Measurements from ENCODE around the gene PERM1. TPM values are rescaled to one million over a fixed set of nuclear protein-coding genes. Genes with fewer than 3 reads are reported as not detected.
"Not testable (repeated sequence)": the region's sequence is repeated elsewhere in the genome, so short reads cannot be mapped to it uniquely, and the experiment has no call there.

The PERM1 gene
- total RNA-seq, 1 experiment from 2014 or later = 0.11 TPM

GRCh38 chr1:983798-984475 is 2.0 kb upstream of the PERM1 start:
- H3K27ac ChIP-seq = no peak overlapping the region
- H3K9me3 ChIP-seq (replicated peaks) = no peaks in the 10 kb centered on the region
- H3K36me3 ChIP-seq = no peaks in the 10 kb centered on the region
- DNase-seq (ENCODE audit: low read depth in 1 of 2, low spot score in 2 of 2) = no peak
- H3K27me3 ChIP-seq (replicated peaks) = peaks cover 23% of the 10 kb centered on the region
- no peak overlapping the region for H3K4me3 ChIP-seq
- peaks cover 7% of the 10 kb centered on the region for H3K4me1 ChIP-seq (replicated peaks)

GRCh38 chr1:982765-983436 is 1.0 kb upstream of the PERM1 start:
- no peaks in the 10 kb centered on the region; the same call in 1 of the 2 replicates for H3K9me3 ChIP-seq (replicated peaks)
- peaks cover 7% of the 10 kb centered on the region for H3K4me1 ChIP-seq (replicated peaks)
- peaks cover 23% of the 10 kb centered on the region for H3K27me3 ChIP-seq (replicated peaks)
- no peak overlapping the region for H3K27ac ChIP-seq
- DNase-seq (ENCODE audit: low read depth in 1 of 2, low spot score in 2 of 2) = no peak
- H3K4me3 ChIP-seq = no peak overlapping the region
- no peaks in the 10 kb centered on the region for H3K36me3 ChIP-seq

- H3K27me3 ChIP-seq (replicated peaks) = peaks cover 23% of the 10 kb centered on the region
- H3K36me3 ChIP-seq = no peaks in the 10 kb centered on the region
- no peak overlapping the region for H3K27ac ChIP-seq
- no peak overlapping the region for H3K4me3 ChIP-seq
- H3K4me1 ChIP-seq (replicated peaks) = peaks cover 7% of the 10 kb centered on the region
- DNase-seq (ENCODE audit: low read depth in 1 of 2, low spot score in 2 of 2) = no peak
- H3K9me3 ChIP-seq (replicated peaks) = no peaks in the 10 kb centered on the region; the same call in 1 of the 2 replicates
Observed at GRCh38 chr1:981491-981954, 370 bp downstream of the PERM1 start.

- no peak for DNase-seq (ENCODE audit: low read depth in 1 of 2, low spot score in 2 of 2)
- Histone ChIP-seq H3K4me1 (replicated peaks) (peaks cover 13% of the 10 kb centered on the region), H3K4me3 (no peak overlapping the region), H3K27me3 (replicated peaks) (peaks cover 23% of the 10 kb centered on the region), H3K9me3 (replicated peaks) (no peaks in the 10 kb centered on the region; the same call in 1 of the 2 replicates), H3K36me3 (no peaks in the 10 kb centered on the region), H3K27ac (no peak overlapping the region)
Observed at GRCh38 chr1:980602-981395, 1.1 kb downstream of the PERM1 start.

GRCh38 chr1:980137-980571 is 1.7 kb downstream of the PERM1 start:
- Histone ChIP-seq H3K4me3 (no peak overlapping the region), H3K4me1 (replicated peaks) (peaks cover 17% of the 10 kb centered on the region), H3K9me3 (replicated peaks) (no peaks in the 10 kb centered on the region; the same call in 1 of the 2 replicates), H3K36me3 (no peaks in the 10 kb centered on the region), H3K27me3 (replicated peaks) (peaks cover 23% of the 10 kb centered on the region), H3K27ac (no peak overlapping the region)
- no peak for DNase-seq (ENCODE audit: low read depth in 1 of 2, low spot score in 2 of 2)

GRCh38 chr1:979744-980072 is 2.2 kb downstream of the PERM1 start:
- no peaks in the 10 kb centered on the region for H3K36me3 ChIP-seq
- H3K4me1 ChIP-seq (replicated peaks) = peaks cover 17% of the 10 kb centered on the region
- no peak overlapping the region for H3K27ac ChIP-seq
- peaks cover 21% of the 10 kb centered on the region for H3K27me3 ChIP-seq (replicated peaks)
- H3K9me3 ChIP-seq (replicated peaks) = no peaks in the 10 kb centered on the region; the same call in 1 of the 2 replicates
- no peak overlapping the region for H3K4me3 ChIP-seq
- no peak for DNase-seq (ENCODE audit: low read depth in 1 of 2, low spot score in 2 of 2)

- H3K27ac ChIP-seq = no peak overlapping the region
- peaks cover 17% of the 10 kb centered on the region for H3K4me1 ChIP-seq (replicated peaks)
- no peaks in the 10 kb centered on the region for H3K36me3 ChIP-seq
- H3K27me3 ChIP-seq (replicated peaks) = peaks cover 19% of the 10 kb centered on the region
- no peaks in the 10 kb centered on the region; the same call in 1 of the 2 replicates for H3K9me3 ChIP-seq (replicated peaks)
- no peak for DNase-seq (ENCODE audit: low read depth in 1 of 2, low spot score in 2 of 2)
- H3K4me3 ChIP-seq = no peak overlapping the region
Observed at GRCh38 chr1:978835-979743, 2.8 kb downstream of the PERM1 start.

GRCh38 chr1:978069-978834 is 3.6 kb downstream of the PERM1 start:
- peaks cover 12% of the 10 kb centered on the region for H3K27me3 ChIP-seq (replicated peaks)
- H3K4me3 ChIP-seq = no peak overlapping the region
- no peak overlapping the region for H3K27ac ChIP-seq
- no peaks in the 10 kb centered on the region for H3K36me3 ChIP-seq
- no peaks in the 10 kb centered on the region; the same call in 1 of the 2 replicates for H3K9me3 ChIP-seq (replicated peaks)
- H3K4me1 ChIP-seq (replicated peaks) = peaks cover 13% of the 10 kb centered on the region
- DNase-seq (ENCODE audit: low read depth in 1 of 2, low spot score in 2 of 2) = no peak

- H3K4me3 ChIP-seq; DNase-seq (ENCODE audit: low read depth in 1 of 2, low spot score in 2 of 2); H3K36me3 ChIP-seq; H3K4me1 ChIP-seq (replicated peaks); H3K27ac ChIP-seq; H3K9me3 ChIP-seq (replicated peaks); H3K27me3 ChIP-seq (replicated peaks): not testable (repeated sequence)
Observed at GRCh38 chr1:976791-977190, 5.1 kb downstream of the PERM1 start.

- H3K27me3 ChIP-seq (replicated peaks) = peaks cover 11% of the 10 kb centered on the region
- H3K4me1 ChIP-seq (replicated peaks) = peaks cover 10% of the 10 kb centered on the region
- no peak overlapping the region for H3K27ac ChIP-seq
- peak overlapping the region; percentile 27 for H3K4me3 ChIP-seq
- no peaks in the 10 kb centered on the region; the same call in 1 of the 2 replicates for H3K9me3 ChIP-seq (replicated peaks)
- peak; percentile 76 to 83 for DNase-seq (ENCODE audit: low read depth in 1 of 2, low spot score in 2 of 2)
- H3K36me3 ChIP-seq = no peaks in the 10 kb centered on the region
Observed at GRCh38 chr1:975896-976683, 5.8 kb downstream of the PERM1 start.

GRCh38 chr1:975365-975764 is 6.5 kb downstream of the PERM1 start:
- Histone ChIP-seq H3K9me3 (replicated peaks) (no peaks in the 10 kb centered on the region; the same call in 1 of the 2 replicates), H3K4me1 (replicated peaks) (peaks cover 10% of the 10 kb centered on the region), H3K36me3 (no peaks in the 10 kb centered on the region), H3K4me3 (no peak overlapping the region), H3K27ac (no peak overlapping the region), H3K27me3 (replicated peaks) (peaks cover 15% of the 10 kb centered on the region)
- no peak for DNase-seq (ENCODE audit: low read depth in 1 of 2, low spot score in 2 of 2)

Data from SJSA1 (cell line).